Measurements from ENCODE around the gene CCDC106. TPM values are rescaled to one million over a fixed set of nuclear protein-coding genes. Genes with fewer than 3 reads are reported as not detected.

CCDC106 gene
- total RNA-seq, 1 donor from 2014 or later = 15.9 TPM

DNA sequence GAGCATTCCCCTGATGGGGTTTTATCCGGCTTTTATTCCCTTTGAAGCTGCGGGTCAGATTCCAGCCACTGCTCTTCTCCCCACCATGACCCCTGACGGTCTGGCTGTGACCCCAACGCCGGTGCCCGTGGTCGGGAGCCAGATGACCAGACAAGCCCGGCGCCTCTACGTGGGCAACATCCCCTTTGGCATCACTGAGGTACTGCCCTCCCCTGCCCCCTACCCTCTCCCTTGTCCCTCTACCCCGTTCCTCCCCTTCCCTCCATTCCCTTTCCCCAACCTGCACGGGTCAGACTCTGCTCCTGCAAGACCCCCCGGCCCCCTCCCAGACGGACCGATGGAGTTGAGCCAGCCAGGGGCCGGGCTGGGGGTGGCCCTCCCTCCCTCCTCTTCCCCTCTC, 13.0 kb downstream of the CCDC106 start:
- DNase-seq (ENCODE audit: low spot score) = no peak
- intact Hi-C loops (cut with DNase I) = no loop called here

DNA sequence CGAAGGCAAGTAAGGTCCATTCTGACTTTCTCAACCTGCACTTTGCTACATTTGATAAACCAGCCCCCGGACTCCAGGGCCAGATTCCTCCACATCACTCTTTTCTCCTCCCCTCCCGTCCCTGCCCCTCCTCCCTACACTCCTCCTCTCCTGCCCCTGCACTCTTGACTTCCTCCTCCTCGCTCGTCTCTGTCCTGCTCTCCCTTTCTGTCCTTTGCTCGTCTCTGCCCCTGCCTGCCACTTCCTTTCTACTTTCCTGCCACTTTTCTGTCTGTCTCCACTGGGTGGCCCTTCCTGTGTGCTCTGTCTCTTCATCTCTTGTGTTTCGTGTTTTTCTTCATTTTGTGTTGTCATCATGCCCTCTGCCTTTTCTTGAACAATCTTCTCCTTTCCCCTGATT, 13.8 kb downstream of the CCDC106 start:
- intact Hi-C loops (cut with DNase I) = no loop called here
- DNase-seq (ENCODE audit: low spot score) = no peak

DNA sequence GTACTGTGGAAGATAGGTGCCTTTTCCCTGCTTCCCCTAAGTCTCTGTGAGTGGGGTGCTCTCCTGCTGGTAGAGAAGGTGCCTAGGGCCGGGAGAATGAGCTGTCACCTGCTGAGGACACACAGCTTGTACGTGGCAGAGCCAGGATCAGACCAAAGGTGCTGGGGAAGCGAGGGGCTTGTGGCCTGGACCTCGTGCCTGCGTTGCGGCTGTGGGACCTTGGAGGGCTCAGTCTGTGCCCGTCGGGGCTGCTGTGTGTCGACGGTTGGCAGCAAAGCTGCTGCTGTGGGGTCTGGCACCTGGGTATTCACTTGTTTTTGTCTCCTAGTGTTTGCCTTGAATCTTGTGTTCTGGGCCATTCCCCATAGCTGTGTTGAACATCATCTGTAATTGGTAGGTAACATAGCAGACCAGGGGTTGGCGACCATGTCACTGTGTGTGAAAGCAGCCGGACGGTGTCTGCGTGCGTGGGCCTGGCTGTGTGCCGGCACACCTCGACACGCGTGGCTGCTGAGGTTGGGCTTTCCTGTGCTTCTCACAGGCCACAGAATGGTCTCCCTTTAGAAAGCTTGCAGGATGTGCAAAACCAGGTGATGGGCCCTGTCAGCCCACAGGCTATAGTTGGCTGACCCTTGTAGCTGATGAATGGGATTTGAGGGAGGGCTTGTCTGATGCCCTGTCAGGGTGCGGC, 16.0 kb downstream of the CCDC106 start:
- DNase-seq (ENCODE audit: low spot score) = no peak
- intact Hi-C loops (cut with DNase I) = no loop called here

DNA sequence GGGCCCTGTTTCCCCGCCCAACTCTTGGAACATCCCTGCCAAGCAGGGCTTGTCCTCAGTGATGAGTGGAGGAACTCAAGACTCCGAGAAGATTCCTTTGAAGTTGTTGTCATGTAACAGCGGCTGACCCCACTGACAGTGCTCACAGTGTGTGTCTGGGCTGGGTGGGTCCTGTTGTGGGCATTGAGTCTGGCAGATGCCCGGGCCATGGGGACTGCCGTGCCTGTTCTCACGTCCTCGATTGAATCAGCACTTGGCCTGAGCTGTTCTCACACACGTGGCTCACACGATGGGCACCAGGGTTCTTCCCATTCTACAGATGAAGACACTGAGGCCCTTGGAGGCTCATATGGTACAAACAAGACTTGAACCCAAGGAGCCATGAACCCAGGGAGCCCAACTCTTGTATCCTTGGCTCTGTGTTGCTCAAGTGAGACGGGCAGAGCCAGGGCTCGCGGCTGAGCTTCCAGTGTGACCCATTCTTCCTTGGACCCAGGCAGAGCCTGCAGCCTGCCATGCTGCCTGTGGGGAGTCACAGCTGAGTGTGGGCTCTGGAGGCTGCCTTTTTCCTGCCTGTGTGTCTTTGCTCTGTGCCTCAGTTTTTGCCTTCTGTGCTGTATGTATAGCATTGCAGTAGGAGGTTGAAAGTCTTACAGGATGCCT, 18.5 kb downstream of the CCDC106 start:
- intact Hi-C loops (cut with DNase I) = no loop called here
- DNase-seq (ENCODE audit: low spot score) = no peak

DNA sequence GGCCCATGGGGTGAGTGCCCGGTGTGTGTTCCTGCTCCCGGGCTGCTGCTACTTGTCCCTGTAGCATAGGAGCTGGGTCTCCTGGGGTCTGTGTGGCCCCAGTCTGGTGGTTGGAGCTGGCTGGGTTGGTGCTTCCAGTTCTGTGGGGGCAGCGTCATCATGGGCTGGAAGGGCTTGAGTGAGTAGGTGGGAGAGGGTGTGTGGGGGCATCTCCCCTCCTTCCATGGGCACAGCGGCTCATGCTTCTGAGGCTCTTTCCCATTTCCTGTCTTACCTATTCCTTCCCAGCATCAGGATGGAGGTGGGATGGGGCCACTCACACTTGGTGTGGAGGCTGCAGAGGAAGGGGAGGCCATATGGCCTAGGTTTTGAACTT, 19.0 kb downstream of the CCDC106 start:
- DNase-seq (ENCODE audit: low spot score) = no peak
- intact Hi-C loops (cut with DNase I) = no loop called here

DNA sequence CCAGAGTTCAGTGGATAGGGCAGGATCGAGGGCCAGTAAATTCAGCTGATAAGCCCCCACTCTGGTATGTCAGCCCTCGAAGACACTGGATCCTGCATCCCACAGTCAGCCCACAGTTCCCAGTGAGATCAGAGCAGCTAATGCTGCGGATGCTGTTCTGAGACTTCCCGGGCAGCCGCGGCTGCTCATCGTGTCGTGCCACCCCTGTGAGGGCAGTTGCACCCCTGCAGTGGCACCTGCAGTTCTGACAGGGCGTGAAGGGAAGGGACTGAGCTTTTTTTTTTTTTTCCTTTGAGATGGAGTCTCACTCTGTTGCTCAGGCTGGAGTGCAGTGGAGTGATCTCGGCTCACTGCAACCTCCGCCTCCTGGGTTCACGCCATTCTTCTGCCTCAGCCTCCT, 19.5 kb downstream of the CCDC106 start:
- intact Hi-C loops (cut with DNase I) = no loop called here
- DNase-seq (ENCODE audit: low spot score) = no peak

DNA sequence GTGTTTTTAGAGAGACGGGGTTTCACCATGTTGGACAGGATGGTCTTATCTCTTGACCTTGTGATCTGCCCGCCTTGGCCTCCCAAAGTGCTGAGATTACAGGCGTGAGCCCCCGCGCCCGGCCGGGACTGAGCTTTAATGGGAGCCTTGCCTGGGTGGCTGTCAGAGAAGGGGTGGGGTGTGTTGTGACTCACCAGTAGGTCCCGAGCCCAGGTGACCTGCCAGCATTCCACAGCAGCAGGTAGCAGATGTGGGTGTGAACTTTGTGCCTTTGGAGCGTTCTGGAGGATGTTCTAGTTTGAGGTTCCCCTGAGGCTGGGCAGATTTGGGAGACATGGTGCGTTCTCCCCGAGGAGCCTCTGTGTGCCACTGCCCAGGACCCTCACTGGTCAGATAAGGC, 19.9 kb downstream of the CCDC106 start:
- DNase-seq (ENCODE audit: low spot score) = no peak
- intact Hi-C loops (cut with DNase I) = no loop called here

DNA sequence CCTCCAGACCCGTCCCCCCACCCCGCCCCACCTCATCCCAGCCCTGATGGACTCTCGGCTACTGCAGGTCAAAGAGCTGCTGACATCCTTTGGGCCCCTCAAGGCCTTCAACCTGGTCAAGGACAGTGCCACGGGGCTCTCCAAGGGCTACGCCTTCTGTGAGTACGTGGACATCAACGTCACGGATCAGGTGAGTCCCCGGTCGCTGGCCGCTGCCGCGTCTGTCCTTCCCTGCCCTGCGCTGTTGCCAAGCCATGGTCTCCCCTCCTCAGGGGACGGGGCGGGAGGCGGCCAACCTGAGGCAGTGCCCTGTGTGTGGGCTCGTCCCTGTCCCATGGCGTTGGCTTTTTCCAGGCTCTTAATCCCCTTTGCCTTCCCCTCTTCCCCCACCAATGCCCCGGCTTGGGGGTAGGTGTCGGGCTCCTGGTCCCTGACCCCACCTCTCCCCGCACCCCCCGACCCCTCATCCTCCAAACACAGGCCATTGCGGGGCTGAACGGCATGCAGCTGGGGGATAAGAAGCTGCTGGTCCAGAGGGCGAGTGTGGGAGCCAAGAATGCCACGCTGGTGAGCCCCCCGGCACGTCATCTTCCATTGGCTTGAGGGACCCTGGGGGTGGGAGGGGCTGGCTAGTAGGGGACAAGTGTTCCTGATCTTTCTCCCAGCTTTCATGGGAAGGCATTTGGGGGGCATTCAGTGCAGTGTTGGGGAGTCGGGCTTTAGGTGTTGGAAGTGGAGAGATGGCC, 20.8 kb downstream of the CCDC106 start:
- no peak for DNase-seq (ENCODE audit: low spot score)
- intact Hi-C loops (cut with DNase I) = no loop called here

DNA sequence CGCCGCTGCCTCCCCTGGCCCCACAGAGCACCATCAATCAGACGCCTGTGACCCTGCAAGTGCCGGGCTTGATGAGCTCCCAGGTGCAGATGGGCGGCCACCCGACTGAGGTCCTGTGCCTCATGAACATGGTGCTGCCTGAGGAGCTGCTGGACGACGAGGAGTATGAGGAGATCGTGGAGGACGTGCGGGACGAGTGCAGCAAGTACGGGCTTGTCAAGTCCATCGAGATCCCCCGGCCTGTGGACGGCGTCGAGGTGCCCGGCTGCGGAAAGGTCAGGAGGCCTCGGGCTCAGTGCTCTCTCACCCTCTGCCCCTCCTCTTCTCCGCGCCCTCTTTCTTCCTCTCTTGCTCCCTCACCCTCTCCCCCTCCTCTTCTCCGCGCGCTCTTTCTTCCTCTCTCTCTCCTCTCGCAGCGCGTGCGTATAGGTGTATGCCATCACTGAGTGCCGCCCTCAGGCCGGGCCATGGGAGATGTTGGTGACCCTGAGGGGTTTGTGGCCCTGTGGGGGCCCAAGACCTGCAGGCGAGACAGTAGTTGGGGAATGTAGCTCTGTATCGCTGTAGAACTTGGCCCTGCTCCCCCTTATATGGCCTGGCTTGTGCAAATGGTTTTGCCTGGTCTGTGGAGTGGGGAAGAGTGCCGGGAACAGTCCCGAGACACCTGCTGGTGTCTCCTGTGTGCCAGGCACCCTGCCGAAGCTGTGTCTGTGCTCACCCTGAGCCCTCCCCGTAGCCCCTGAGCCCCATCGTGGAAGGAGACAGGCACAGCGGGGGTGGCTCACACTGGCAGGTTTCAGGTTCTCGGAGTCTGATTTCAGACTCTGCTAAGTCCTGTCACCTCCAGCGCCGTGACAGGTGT, 21.6 kb downstream of the CCDC106 start:
- DNase-seq (ENCODE audit: low spot score) = no peak
- intact Hi-C loops (cut with DNase I) = no loop called here

DNA sequence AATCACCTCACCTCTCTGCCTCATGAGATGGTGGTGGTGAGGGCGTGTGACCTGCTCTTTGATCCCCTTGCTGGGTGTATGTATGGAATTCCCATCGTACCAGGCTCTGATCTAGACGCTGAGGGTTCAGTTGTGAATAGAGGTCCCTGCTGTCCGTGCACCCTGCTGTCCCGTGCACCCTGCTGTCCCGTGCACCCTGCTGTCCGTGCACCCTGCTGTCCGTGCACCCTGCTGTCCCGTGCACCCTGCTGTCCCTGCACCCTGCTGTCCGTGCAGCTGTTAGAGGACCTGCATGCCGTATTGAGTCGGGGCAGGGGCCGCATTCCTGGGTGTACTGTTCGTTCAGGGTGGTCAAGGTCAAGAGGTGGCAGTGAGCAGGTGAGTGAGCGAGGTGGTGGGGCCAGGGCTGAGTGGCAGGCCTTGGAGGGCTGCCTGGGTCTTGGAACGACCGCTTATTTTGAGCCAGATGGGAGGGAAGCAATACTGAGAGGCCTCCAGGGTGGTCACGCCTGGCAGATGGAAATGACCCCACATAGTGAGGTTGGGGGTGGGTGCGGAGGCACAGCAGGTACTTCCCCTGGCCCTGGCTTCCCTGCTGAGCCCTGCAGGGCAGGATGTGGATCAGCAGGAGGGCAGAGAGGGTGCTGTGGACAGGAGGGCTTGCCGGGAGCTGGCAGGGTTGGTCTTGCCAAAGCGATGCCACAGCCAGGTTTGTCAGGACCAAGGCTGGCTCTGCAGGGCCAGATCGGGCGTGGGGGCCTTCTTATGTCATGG, 22.5 kb downstream of the CCDC106 start:
- intact Hi-C loops (cut with DNase I) = no loop called here
- DNase-seq (ENCODE audit: low spot score) = no peak

DNA sequence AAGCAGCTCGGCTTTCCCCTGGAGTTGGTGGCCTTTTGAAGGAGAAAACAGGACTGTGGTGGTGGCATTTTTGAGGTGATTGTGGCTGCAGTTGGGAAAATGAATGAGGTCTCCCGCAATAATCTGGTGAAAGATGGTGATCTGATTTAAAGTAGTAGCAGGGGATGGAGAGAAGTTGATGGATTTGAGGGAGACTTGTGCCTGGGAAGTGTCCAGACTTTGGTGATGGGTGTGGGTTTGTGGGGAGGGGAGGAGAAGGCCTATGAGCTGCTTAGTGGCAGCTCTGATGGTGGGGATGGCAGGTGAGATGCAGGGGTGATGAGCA, 23.0 kb downstream of the CCDC106 start:
- intact Hi-C loops (cut with DNase I) = no loop called here
- DNase-seq (ENCODE audit: low spot score) = no peak

DNA sequence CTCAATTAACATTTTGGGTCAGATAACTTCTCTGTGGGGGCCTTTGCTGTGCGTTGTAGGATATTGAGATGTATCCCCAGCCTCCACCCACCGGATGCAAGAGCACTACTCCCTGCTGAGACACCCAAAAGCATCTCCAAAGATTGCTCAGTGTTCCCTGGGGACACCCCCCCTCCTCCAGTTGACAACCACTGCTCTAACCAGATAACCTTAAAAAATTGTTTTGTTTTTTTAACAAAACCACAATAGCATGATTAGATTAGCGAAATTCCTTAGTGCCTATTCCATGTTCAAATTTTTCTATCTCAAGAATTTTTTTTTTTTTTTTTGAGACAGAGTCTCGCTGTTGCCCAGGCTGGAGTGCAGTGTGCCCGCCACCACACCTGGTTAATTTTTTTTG, 24.4 kb downstream of the CCDC106 start:
- intact Hi-C loops (cut with DNase I) = no loop called here
- DNase-seq (ENCODE audit: low spot score) = no peak

DNA sequence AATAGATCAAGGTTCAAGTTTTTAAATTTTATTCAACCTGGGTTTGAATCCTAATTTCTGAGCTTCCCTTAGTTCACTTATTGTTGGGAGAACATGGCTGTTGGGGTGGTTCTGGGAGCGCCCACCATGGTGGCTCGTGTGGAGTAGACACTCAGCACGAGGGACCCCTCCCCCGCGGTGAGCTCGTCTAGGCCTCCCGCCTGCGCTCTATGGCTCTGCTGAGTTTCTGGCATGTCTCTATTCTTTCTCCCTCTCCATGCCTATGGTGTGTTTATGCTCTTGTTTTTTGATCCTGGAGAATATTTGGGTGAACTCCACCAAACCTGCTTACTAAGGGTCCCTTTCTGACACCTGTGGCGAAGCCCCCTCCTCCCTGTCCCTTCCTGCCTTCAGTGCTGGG, 25.5 kb downstream of the CCDC106 start:
- DNase-seq (ENCODE audit: low spot score) = no peak
- intact Hi-C loops (cut with DNase I) = no loop called here

DNA sequence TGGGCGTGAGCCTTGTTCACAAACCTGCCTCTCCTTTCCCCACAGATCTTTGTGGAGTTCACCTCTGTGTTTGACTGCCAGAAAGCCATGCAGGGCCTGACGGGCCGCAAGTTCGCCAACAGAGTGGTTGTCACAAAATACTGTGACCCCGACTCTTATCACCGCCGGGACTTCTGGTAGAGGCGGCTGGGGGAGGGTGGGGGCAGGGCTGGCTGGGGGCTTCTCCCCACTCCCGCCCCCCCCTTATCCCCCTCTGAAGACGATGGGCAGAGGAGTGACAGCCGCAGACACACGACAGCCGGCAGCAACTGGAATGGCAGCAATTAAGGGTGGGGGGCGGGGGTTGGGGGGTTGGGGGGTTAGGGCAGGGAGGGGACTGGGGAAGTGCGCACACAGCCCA, 25.9 kb downstream of the CCDC106 start:
- no peak for DNase-seq (ENCODE audit: low spot score)
- intact Hi-C loops (cut with DNase I) = no loop called here

DNA sequence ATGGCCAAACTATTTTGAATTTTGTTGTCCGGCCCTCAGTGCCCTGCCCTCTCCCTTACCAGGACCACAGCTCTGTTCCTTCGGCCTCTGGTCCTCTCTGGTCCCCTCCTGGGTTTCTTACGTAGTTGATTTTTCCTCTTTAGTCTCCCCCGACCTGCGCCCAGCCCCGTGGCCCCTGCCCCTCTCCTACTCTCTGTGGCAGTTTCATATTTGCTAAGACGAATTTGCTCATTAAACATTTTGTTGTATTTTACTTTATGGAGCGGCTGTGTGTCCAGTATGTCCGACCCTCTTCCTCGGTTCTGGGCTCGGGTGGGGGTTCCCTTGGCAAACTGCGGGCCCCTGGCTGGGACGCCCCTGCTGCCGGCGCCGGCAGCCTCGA, 26.4 kb downstream of the CCDC106 start:
- intact Hi-C loops (cut with DNase I) = no loop called here
- no peak for DNase-seq (ENCODE audit: low spot score)

DNA sequence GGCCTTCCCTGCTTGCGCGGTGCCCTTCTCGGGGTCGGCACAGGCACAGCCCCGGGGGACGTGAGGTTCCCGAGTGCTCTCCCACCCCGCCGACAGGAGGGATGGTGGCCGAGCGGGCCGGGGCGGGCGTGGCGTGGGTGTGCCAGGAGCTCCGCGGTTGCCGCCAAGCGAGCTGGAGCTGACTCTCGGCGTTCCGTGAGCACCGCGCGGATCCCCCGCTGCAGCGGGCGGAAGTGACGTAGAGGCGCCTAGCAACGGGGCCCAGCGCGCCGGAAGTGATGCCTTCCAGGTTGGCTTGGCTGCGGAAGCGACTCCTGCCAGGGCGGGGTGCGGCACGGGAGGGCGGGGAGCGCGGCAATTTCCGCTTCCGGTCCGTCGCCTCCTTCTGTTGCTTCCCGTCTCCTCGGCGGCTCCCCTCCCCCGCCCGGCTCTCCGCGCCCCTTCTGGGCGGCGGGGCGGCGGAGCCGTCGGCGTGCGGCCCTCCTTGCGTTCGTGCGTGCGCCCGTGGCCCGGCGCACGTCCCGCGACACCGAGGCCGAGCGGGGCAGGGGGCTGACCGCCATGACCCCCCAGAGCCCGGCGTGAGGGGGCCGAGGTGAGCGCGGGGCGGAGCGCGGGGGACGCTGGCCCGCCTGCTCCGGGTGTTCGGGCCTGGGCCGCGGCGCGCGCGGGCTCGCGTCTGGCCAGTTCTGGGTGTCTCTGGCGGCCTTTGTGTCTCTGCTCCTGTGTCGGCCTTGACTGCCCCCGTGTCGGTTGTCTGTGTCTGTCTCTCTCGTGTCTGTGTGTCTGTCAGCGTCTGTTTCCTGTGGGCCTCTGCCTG, 27.0 kb downstream of the CCDC106 start, which contains the start of gene EPN1:
Gene EPN1, plus strand, starts transcription at position 386 of the 820 bp plus-strand sequence. CDS start 3,402 bp downstream, outside the sequence.
- intact Hi-C loops (cut with DNase I) = no loop called here

DNA sequence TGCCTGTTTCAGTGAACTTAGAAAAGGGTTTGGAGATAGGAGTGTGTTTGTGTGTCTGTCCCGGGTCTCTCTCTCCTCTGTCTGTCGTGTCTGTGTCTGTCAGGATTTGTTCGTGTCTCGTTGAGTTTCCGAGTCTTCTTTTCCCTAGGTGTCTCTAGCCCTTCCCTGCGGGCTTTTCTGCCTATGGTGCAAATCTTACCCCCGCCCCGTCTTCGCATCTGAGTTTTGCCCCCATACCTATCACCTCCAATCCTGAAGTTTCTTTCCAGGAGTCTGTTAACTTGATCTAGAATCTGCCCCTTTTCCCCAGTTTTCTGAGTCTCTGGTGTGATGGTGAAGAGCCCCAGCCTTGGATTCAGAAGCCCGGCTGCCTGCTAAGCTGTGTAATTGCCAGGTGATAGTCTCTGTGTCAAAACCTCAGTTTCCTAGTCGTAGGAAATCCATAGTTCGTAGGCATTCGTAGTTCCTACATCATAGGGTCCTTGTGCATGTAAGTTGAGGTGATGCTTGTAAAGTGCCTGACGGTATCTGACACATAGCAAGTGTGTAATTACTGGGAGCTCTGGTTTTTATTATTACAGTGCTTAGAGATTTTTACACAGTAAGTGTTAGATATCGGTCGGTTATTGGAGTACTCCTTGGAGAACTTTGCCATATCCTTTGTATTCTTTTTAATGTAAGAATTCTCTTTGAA, 27.8 kb downstream of the CCDC106 start:
- DNase-seq (ENCODE audit: low spot score) = no peak
- intact Hi-C loops (cut with DNase I) = no loop called here

More for the DNA sequence above, 27.0 kb downstream of the CCDC106 start, which contains the start of gene EPN1:
- DNase-seq (ENCODE audit: low spot score) = peak; percentile 98

DNA sequence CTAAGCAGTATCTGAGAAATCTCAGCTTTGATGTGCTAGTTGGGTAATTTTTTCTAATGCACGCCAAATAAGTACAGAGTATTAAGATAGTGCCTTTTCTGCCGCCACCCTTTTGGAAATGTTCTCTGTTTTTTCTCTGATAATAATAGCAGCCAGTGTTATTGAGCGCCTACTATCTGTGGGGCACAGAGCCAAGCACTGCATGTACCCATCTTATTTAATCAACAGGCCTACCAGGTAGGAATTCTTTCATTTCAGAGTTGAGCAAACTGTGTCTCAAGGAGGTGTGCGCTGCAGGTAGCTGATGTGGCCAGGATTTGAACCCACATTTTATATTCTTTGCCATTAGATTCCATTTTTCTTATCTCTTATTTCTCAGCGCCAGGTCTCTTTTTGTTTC, 28.4 kb downstream of the CCDC106 start:
- DNase-seq (ENCODE audit: low spot score) = no peak
- intact Hi-C loops (cut with DNase I) = no loop called here

Measured in cardiac septum (tissue), 1 donor.